Epithelial cell of prostate (primary cell): ENCODE measurements around the gene VEGFA.

Source experiments
- DNase-seq: peaks from one replicate; pipeline ENCODE4 v3.0.0-alpha.2; 2011; ENCODE audit warnings: low read depth, low spot score
- H3K27ac ChIP-seq: fragments of 450-650 bp; 2 replicates; pipeline ENCODE4 v1.5.1; 2017; ENCODE audit warnings: mild to moderate bottlenecking

The VEGFA gene

DNA sequence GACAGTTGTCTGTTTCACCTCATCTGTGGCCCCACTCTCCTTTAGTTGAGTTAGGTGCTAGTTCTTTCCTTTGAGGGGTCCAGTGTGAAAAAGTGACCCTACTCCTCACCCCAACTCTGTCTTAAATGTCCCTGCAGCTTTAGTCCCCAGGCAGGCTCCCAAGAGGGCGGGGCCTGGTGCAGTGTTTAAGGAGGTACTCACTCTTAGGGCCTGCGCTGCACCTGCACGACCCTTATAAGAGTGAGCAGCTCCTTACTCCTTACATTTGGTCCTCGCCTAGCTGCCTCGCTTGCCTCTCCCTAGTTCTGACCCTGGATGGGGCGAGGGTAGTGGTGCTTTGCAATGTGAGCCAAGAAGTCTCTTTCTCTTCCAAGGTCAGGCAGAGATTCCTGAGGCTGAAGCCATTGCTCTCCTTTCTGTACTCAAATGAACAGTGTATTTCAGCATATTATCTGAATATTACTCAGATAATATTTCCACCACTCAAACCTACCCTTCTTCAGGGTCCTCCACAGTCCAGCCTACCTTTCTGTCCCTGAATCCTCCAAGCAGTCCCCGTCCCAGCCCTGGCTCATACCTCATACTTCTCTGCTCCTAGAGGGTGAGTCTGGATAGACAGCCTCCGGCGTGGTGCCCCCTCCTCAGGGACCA is 11.9 kb upstream of the VEGFA start:
- no peak for DNase-seq
- no peak overlapping the region for H3K27ac ChIP-seq

- no peak for DNase-seq
- no peak overlapping the region for H3K27ac ChIP-seq
Observed at GRCh38 chr6:43758617-43759050, 11.4 kb upstream of the VEGFA start.

DNA sequence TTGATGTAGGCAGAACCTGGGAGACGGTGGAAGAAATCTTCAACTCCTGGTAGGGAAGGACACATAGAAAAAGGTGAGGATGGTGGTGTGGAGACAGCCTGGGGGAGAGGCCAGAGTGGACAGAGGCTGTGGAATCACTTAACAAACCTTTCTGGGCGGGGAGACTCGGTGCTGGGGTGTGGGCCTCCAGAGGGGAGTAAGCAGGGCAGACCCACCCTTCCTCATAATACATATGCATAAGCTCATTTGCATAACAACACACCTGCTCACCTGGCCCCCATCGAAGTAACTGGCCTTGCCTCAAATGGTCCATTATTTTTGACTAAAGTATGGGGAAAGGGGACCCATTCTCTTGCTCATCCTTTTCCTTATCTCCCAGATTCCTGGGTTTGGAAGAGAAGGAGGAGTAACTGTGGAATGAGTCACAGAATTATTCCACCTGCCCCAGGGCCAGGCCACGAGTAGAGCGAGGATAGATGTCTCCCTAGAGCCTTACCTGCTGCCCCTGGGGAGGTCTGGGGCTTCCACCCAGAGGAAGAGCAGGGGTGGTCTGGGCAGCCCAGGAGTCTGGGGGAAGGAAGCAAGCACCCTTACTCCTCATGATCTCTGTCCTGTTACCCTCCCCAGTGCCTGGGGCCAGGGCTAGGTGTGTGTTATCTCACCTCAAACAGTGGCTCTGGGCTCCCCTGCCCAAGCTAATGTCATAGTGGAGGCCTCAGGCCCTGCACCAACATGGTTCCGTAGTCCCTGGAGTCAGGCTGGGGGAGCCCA is 10.7 kb upstream of the VEGFA start:
- DNase-seq, result no peak
- H3K27ac ChIP-seq, result no peak overlapping the region

DNA sequence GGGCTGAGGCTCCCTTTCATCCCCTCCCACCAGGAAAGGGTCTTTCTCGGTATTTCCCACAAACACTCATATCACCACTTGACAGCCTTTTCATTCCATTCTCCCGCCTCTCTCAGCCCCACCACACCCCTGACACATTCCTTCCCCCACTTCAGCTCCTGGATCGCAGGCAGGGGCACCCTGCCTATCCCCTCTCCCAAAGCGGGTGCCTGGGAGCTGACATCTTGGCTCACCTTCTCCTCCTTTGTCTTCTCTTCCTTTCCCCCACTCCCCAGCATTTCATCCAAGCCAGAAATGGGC is 10.2 kb upstream of the VEGFA start:
- no peak for DNase-seq
- H3K27ac ChIP-seq, result no peak overlapping the region

DNA sequence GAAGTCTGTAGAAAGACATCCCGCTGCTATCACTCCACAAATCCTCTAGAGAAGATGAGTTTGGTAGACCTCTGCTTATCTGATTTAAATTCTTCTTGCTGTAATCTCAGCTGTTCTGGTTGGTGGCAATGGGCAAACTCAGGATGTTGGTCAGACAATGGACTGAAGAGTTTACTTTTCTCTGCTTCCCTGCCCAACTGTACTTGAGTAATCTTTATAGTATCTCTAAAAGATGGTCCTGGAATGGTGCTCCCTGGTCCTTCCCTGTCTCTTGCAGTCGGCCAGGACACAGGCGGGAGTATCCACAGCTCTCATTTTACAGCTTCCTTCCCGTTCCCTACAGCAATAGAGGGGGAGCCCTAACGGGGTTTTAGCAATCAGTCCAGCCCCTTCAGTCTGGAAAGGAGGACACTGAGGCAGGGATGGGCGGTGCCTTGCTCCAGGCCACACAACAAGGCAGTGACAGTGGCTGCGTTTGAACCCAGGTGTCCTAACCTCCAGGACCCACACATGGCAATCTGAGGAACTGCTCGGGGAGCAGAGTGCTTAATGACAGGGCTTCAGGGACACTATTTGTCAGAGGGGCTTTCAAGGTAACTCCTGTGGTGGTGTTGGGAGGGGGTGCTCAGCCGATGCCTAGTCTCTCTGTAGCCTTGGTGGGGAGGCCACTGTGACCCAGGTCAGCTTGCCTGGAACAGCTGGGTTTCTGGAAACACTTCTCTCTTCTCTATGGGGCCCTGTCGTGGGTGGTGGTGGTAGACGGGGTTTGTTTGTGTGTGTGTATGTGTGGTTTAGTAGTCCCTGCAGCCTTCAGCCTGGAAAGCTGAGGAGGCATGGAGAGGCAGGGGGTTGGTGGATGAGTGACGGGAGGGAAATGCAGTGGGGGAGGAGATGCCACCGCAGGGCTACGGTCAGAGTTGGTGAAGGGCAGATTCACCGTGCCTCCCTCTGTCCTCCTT is 9.5 kb upstream of the VEGFA start:
- DNase-seq, result no peak
- H3K27ac ChIP-seq, result no peak overlapping the region

- H3K27ac ChIP-seq, result no peak overlapping the region
- no peak for DNase-seq
Observed at GRCh38 chr6:43761666-43762409, 8.2 kb upstream of the VEGFA start.

- no peak overlapping the region for H3K27ac ChIP-seq
- DNase-seq, result no peak
Observed at GRCh38 chr6:43762410-43762768, 7.6 kb upstream of the VEGFA start.

DNA sequence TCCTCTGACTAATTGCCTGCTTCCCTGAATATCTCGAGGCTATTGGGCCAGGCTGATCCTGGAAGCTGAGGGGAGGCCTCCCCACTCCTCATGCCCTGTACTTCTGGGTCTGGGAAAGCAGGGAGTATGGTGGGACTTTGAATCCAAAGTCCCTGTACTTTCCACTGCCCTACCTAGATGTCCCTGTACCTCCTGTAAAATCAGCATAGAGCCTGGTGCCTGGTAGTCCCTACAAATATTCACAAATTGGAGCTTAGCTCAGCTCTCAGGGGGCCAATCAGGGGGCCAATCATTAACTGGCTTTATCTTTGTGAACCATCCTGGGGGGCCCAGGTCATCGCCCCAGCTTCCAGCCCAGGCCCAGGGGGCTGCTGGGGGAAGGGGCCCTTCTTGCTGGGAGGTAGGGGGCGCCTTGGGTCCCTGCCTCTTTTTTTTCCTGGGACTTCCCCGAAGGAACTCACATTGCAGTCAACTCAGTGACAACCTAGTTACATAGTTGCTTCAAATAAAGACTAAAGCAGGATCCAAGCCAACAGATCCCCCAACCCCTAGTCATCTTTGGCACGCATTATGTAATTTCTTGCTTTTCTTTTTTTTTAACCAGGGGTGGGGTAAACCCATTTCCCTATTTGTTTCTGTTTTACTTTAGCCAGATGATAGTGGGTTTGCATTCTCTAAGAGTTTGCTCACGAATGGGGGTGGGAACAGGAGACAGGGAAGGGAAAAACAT is 6.9 kb upstream of the VEGFA start:
- H3K27ac ChIP-seq, result no peak overlapping the region
- DNase-seq, result no peak

DNA sequence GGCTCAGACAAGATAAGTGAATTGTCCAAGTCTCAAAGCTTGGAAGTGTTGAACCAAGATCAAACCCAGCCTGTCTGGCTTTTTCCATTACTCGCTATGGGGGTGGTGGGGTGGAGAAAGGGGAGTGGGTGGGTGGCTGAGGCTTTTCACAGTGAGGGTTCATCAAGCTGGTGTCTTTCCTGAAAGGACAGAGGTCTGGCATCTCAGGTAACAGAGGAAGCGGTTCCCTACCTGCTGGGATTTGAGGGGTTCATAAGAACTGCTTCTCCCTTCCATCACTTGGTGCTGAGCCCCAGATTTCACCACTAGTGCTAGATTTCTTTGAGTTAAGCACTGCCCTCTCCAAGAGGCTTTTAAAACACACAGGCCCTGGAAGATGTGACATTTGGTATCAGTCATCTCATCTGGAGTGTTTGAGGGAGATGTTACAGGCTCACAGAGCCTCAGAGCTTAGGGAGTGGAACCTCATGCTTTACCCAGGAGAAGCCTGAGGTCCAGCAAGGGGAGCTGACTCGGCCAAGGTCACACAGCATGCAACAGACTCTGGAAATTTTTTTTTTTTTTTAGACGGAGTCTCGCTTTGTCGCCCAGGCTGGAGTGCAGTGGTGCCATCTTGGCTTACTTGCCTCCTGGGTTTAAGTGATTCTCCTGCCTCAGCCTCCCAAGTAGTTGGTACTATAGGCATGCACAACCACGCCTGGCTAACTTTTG is 6.0 kb upstream of the VEGFA start:
- no peak overlapping the region for H3K27ac ChIP-seq
- no peak for DNase-seq

DNA sequence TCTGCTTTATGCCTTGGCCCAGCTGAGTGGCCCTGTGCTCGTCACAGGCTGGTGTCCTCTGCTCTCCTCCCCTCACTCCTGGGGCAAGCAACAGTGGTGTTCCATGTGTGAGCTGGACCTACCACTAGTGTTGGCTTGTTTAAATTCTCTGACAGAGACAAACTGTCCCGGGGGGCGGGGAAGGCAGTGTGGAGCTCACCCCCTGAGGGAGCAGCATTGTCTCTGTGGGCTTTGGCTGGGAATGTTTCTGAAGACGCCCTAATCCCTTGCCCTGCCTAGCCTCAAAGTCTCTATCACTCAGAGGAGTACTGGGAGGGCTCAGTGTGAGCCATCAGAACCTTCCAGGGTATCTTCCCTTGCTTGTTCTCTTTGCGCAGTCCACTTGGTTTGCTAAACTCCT is 5.2 kb upstream of the VEGFA start:
- DNase-seq, result no peak

DNA sequence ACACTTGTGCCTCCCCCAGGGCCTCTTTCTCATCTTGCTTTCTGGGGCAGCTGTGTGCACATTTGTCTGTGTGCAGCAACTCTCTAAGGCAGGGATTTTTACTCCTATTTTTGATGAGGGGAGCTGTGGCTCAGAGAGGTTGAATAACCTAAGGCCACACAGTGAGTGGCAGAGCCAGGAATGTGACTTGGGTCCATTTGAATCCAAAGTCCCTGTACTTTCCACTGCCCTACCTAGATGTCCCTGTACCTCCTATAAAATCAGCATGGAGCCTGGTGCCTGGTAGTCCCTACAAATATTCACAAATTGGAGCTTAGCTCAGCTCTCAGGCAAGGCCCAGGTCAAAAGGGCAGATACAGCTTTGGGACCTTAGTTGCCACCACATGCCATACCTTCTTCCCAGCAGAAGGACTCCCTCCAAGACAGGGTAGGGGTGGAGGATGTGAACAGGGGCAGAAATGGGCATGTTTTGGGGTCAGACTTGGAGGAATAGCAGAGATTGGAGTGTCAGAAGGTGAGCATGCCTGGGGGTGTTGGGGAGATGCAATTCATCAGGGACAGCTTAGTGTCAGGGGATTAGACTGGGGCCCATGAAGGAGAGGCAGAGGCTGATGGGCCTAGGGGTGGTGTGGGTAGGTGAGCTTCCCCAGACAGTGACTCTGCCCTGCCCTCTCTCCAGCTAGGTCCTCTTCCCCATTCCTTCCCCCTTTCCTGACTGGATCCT is 4.1 kb upstream of the VEGFA start:
- DNase-seq, result no peak
- H3K27ac ChIP-seq, result no peak overlapping the region

More for the DNA sequence above, 5.2 kb upstream of the VEGFA start:
- no peak overlapping the region for H3K27ac ChIP-seq

DNA sequence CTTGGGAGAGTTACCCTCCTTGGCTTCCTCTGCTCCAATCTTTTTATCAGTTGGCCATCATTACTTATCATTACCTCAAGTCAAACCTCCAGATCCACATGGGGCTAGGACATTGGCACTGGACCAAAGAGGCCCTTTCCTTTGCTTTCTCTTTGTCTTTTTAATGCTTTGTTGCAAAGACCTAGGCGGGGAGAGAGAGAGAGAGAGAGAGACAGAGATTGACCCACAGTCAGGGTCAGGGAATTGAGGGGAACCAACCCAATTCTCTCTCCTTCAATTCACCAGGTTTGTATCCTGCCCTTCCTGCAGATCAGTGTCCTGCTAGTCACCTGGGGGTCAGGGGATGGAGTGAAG is 3.5 kb upstream of the VEGFA start:
- DNase-seq, result no peak
- no peak overlapping the region for H3K27ac ChIP-seq

GRCh38 chr6:43766964-43767461 is 3.0 kb upstream of the VEGFA start:
- no peak for DNase-seq
- no peak overlapping the region for H3K27ac ChIP-seq

DNA sequence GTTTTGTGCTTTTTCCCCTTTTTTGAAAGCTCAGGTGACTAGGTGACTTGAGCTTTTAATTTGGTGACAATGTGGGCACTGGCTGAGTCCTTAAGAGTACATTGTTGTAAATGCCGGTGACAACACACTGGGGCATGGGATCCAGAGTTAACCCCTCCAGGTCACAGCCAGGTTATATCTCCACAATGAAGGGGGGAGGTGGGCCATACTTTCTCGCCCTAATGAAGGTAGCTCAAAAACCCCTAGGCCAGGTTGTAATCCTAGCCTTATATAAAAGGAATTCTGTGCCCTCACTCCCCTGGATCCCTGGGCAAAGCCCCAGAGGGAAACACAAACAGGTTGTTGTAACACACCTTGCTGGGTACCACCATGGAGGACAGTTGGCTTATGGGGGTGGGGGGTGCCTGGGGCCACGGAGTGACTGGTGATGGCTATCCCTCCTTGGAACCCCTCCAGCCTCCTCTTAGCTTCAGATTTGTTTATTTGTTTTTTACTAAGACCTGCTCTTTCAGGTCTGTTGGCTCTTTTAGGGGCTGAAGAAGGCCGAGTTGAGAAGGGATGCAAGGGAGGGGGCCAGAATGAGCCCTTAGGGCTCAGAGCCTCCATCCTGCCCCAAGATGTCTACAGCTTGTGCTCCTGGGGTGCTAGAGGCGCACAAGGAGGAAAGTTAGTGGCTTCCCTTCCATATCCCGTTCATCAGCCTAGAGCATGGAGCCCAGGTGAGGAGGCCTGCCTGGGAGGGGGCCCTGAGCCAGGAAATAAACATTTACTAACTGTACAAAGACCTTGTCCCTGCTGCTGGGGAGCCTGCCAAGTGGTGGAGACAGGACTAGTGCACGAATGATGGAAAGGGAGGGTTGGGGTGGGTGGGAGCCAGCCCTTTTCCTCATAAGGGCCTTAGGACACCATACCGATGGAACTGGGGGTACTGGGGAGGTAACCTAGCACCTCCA is 2.2 kb upstream of the VEGFA start:
- DNase-seq, result no peak
- H3K27ac ChIP-seq, result no peak overlapping the region

- DNase-seq, result no peak
Observed at GRCh38 chr6:43768506-43768860, 1.5 kb upstream of the VEGFA start.

DNA sequence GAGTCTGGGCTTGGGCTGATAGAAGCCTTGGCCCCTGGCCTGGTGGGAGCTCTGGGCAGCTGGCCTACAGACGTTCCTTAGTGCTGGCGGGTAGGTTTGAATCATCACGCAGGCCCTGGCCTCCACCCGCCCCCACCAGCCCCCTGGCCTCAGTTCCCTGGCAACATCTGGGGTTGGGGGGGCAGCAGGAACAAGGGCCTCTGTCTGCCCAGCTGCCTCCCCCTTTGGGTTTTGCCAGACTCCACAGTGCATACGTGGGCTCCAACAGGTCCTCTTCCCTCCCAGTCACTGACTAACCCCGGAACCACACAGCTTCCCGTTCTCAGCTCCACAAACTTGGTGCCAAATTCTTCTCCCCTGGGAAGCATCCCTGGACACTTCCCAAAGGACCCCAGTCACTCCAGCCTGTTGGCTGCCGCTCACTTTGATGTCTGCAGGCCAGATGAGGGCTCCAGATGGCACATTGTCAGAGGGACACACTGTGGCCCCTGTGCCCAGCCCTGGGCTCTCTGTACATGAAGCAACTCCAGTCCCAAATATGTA is 957 bp upstream of the VEGFA start:
- peak overlapping the region; percentile 90 for H3K27ac ChIP-seq
- DNase-seq, result no peak

More at GRCh38 chr6:43768506-43768860, 1.5 kb upstream of the VEGFA start:
- H3K27ac ChIP-seq, result no peak overlapping the region
